Measurements from ENCODE around the gene NSMF.

The NSMF gene

DNA sequence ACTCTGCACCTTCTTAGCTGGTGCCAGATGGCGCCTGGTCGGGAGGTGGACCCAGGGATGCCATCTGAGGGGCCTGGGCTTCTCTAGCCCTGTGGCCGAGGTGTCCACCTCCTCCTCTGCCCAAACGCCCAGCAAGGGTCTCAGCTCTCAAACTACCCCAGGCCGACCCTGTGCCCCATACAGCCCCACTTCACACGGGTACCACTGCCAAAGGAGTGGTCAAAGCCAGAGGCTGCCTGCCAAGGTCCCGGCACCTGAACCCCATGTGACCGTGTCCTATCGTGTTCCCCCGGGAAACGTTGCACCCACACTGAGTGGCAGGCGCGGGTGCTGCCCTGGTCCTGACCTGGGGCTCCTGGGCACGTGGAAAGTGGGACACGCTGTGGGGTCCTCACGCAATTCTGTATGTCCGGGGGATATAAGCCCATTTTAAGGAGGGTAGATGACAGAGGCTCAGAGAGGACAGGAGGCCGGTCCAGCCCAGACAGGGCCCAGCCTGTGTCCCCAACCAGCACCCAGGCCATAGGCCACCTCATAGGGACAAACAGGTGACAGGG lies 19.9 kb downstream of the NSMF start:
- H3K27ac Mint-ChIP-seq, result no peak overlapping the region
- no peak overlapping the region for H3K4me3 Mint-ChIP-seq
- H3K36me3 Mint-ChIP-seq (ENCODE audit: low read depth), result no peaks in the 10 kb centered on the region
- H3K4me1 Mint-ChIP-seq (ENCODE audit: low read depth), result peaks cover 3% of the 10 kb centered on the region
- no peaks in the 10 kb centered on the region for H3K9me3 Mint-ChIP-seq
- peaks cover 17% of the 10 kb centered on the region for H3K27me3 Mint-ChIP-seq

DNA sequence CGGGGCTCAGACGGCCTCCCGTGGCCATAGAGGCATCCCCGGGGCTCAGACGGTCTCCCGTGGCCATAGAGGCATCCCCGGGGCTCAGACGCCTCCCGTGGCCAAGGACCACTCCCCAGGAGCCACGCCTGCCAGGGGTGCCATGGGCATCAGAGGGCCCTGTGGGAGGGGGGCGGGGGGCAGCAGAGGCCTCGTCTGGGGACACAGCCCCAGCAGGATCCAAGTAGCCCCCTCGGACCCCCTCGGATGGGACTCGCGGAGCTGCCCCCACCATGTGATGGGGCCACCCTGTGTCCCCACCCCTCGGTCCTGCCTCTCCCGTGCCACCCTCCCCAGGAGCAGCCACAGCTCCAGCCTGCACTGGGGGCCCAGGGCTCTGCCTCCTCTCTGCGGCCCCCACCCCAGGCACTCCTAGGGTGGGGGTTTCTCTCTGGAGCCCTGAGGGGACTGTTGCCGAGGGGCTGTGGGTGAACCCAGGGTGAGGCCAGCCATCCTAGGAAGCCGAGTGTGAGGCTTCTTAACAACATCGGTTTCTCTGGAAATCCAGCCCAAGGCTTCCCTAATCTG lies 20.5 kb downstream of the NSMF start:
- no peak overlapping the region for H3K4me3 Mint-ChIP-seq
- peaks cover 3% of the 10 kb centered on the region for H3K4me1 Mint-ChIP-seq (ENCODE audit: low read depth)
- no peak overlapping the region for H3K27ac Mint-ChIP-seq
- peaks cover 16% of the 10 kb centered on the region for H3K27me3 Mint-ChIP-seq
- H3K36me3 Mint-ChIP-seq (ENCODE audit: low read depth), result no peaks in the 10 kb centered on the region
- H3K9me3 Mint-ChIP-seq, result no peaks in the 10 kb centered on the region

DNA sequence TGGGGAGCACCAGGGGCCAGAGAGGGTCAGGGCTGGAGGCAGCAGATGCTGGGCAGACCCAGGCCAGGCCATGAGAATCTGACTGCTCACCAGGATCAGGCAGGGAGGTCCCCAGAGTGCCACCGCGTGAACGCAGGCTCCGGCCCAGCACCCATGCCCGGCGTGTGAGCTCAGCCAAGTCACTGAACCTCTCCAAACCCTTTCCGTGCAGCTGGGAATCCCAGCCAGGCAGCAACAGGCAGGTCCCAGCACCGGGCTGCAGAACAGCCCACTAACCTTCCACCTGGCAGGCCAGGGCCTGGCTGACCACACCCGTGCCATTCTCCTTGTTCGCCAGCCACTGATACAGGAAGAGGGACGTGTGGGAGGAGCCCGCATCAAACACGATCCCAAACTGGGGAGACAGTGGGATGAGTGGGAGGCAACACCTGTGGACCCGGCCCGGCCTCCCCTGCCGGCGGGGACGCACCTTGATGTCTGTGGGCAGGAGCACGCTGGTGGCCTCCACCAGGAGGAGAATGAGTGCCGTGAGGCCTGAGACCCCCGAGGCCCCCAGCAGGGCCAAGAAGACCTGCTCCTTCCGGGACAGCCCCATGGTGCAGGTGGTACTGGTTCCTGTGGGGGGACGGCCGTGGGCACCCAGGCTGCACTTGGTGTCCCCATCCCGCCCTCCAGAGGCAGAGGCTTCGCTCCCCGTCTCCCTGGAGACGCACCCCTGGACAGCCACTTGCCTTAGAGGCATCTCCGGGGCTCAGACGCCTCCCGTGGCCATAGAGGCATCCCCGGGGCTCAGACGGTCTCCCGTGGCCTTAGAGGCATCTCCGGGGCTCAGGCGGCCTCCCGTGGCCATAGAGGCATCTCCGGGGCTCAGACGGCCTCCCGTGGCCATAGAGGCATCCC lies 21.2 kb downstream of the NSMF start:
- Mint-ChIP-seq H3K36me3 (ENCODE audit: low read depth) (no peaks in the 10 kb centered on the region), H3K27ac (no peak overlapping the region), H3K9me3 (no peaks in the 10 kb centered on the region), H3K27me3 (peaks cover 11% of the 10 kb centered on the region), H3K4me1 (ENCODE audit: low read depth) (peaks cover 3% of the 10 kb centered on the region), H3K4me3 (no peak overlapping the region)

DNA sequence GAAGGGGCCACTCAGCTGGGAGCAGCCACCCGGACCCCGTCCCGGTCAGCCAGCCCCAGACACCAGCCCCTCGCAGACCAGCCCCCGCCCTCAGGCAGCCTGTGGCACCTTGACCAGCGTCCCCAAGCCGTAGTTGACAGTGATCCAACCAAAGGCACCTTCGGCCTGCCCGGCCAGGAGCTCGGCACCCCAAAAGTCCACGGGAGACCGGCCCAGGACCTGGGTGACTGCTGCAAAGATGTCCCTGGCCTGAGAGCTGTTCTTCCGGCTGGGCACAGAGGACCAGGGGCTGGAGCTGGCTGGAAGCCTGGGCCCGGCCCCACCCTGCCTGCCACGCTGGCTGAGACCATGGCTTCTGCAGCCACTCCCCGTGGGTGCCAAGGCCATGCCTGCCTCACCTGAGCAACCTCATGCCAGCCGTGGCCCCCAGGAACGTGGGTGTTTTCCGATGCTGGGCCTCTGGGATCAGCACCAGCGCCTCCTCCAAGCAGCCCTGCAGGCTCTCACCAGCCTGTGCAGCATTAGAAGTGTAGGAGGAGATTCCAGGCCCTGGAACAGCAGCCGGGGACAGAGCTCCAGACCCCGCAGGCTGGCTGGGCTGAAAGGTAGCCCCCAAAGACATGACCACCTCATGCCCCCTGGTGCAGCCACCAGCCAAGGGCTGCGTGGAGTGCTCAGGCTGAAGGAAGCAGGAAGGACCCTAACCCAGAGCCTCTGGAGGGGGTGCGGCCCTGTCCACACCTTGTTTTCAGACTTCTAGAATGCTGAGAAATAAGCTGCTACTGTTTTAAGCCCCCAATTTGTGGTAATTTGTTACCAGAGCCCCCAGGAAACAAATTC lies 22.2 kb downstream of the NSMF start:
- Mint-ChIP-seq H3K27me3 (peaks cover 3% of the 10 kb centered on the region), H3K4me3 (no peak overlapping the region), H3K36me3 (ENCODE audit: low read depth) (no peaks in the 10 kb centered on the region), H3K27ac (no peak overlapping the region), H3K9me3 (no peaks in the 10 kb centered on the region), H3K4me1 (ENCODE audit: low read depth) (peaks cover 2% of the 10 kb centered on the region)

DNA sequence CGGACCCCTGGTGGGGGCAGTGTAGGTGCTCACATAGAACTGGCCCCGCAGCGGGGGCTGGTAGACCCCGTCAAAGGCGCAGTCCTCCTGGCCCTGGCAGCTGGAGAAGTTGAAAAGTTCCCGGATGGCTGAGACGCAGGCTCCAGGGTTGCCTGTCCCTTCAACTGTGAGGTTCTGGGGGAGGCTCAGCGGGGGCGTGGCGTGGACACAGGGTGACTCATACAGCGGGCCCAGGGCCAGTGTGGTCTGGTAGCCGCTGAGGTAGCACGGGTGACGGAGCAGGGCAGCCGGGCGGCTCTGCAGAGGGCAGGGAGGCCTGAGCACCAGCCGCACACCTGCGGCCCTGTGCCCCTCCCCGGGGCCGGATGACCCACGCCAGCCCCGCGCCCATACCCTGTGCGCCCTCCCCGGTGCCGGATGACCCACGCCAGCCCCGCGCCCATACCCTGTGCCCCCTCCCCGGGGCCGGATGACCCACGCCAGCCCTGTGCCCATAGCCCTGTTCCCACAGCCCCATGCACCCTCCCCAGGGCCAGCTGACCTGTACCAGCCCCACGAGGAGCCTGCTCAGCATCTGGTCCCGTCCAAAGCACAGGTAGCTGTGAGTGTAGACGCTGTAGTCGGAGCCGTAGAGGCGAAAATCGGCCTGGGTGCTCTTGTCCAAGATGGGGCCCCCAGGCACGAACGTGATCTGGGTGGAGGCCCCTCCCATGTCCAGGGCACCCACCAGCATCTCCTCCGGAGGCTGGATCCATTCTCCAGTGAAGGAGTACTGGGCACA lies 23.0 kb downstream of the NSMF start:
- H3K4me1 Mint-ChIP-seq (ENCODE audit: low read depth), result no peaks in the 10 kb centered on the region
- H3K27me3 Mint-ChIP-seq, result no peaks in the 10 kb centered on the region
- H3K27ac Mint-ChIP-seq, result no peak overlapping the region
- no peaks in the 10 kb centered on the region for H3K36me3 Mint-ChIP-seq (ENCODE audit: low read depth)
- H3K4me3 Mint-ChIP-seq, result no peak overlapping the region
- no peaks in the 10 kb centered on the region for H3K9me3 Mint-ChIP-seq

DNA sequence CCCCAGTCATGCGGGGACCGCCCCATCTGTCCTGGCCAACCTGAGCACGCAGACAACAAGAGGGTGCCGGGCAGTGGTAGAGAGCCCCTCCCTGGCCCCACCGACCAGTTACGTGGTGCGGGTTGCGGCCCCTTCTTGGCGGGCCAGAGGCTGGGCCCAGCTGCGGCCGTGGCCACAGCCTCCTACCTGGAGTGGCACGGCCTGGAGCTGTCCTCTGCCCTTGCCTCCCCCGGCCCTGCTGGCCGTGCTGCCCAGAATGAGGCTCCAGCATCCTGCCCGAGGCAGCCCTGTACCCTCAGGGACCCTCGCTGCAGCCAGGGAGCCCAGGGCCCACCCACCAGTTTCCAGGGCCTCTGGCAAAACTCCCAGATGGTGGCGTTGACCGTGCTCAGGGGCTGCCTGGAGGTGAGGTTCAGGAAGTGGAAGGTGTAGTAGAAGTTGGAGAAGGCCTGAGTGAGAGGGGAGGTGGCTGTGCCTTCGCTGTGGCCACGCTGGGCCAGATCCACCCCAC lies 23.7 kb downstream of the NSMF start:
- Mint-ChIP-seq H3K27me3 (no peaks in the 10 kb centered on the region), H3K36me3 (ENCODE audit: low read depth) (no peaks in the 10 kb centered on the region), H3K4me3 (no peak overlapping the region), H3K27ac (no peak overlapping the region), H3K9me3 (no peaks in the 10 kb centered on the region), H3K4me1 (ENCODE audit: low read depth) (no peaks in the 10 kb centered on the region)

DNA sequence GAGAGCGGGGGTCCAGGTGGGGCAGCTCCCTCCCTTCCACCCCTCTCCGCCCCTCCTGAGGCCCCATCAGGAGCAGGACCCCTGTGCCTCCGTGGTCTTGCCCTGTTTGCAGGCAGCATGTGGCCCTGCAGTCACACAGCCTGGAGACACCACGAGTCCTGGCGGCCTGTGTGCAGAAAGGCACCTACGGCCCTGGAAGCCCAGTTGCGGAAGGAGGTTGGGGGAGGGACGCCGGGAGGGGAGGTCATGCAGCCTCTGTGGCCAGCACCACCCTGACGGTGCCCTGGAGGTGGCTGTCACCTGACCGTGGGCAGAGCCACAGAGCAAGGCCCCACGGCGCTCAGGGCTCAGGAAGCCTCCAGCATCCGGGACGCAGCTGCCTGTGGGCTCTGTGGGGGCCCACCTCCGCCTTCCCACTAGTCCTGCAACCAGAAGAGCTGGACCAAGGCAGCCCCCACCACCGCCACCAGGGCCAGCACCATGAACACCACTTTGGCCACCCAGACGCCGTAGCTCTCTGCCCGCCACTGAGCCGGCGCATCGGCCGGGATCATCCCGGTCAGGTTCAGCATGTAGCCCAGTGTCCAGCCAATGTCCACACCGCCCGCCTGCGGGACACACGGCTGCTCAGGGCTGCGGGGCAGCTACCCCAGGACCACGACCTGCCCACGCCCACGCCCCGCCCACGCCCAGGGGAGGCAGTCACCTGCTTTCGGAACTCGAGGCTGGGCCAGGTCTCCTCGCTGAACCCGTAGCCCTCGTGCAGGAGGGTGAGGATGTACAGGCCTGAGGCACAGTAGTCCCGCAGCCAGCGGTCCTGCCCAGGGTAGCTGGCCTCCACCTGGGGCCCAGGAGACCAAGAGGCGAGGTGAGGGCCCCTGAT lies 24.4 kb downstream of the NSMF start:
- Mint-ChIP-seq H3K36me3 (ENCODE audit: low read depth) (no peaks in the 10 kb centered on the region), H3K4me1 (ENCODE audit: low read depth) (no peaks in the 10 kb centered on the region), H3K27me3 (no peaks in the 10 kb centered on the region), H3K9me3 (no peaks in the 10 kb centered on the region), H3K4me3 (no peak overlapping the region), H3K27ac (no peak overlapping the region)

DNA sequence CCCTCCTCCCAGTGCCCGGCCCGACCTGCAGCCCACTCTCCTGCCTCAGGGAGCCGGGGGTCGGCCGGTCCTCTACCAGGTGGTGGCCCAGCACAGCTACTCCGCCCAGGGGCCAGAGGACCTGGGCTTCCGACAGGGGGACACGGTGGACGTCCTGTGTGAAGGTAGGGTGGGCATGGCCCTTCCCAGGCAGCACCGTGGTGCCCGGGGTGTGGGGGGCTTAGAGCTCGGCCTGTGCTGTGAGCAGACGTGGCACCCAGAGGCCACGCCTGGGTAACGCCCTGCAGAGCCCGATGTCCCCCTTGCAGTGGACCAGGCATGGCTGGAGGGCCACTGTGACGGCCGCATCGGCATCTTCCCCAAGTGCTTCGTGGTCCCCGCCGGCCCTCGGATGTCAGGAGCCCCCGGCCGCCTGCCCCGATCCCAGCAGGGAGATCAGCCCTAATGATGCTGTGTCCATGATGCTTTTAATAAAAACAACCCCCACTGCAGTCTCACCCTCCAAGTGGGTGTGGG lies 25.2 kb downstream of the NSMF start:
- H3K4me1 Mint-ChIP-seq (ENCODE audit: low read depth), result no peaks in the 10 kb centered on the region
- no peaks in the 10 kb centered on the region for H3K9me3 Mint-ChIP-seq
- no peaks in the 10 kb centered on the region for H3K36me3 Mint-ChIP-seq (ENCODE audit: low read depth)
- no peak overlapping the region for H3K4me3 Mint-ChIP-seq
- H3K27ac Mint-ChIP-seq, result no peak overlapping the region
- H3K27me3 Mint-ChIP-seq, result no peaks in the 10 kb centered on the region

DNA sequence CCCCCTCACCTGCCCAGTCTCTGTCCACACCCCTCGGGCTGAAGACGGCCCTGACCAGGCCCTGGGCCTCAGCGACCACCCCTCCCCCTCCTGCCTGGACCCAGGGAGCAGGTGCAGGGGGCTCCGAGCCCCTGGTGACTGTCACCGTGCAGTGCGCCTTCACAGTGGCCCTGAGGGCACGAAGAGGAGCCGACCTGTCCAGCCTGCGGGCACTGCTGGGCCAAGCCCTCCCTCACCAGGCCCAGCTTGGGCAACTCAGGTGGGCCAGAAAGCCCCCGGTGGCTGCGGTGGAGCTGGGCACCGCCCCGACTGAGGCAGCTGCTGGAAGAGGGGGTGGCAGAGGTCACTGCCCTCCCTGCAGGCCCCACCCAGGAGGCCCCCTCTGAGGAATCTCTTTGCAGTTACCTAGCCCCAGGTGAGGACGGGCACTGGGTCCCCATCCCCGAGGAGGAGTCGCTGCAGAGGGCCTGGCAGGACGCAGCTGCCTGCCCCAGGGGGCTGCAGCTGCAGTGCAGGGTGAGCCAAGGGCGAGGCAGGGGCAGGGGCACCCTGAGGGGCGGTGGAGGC lies 25.7 kb downstream of the NSMF start:
- H3K36me3 Mint-ChIP-seq (ENCODE audit: low read depth), result no peaks in the 10 kb centered on the region
- no peaks in the 10 kb centered on the region for H3K9me3 Mint-ChIP-seq
- no peak overlapping the region for H3K4me3 Mint-ChIP-seq
- H3K27me3 Mint-ChIP-seq, result no peaks in the 10 kb centered on the region
- no peak overlapping the region for H3K27ac Mint-ChIP-seq
- H3K4me1 Mint-ChIP-seq (ENCODE audit: low read depth), result no peaks in the 10 kb centered on the region

DNA sequence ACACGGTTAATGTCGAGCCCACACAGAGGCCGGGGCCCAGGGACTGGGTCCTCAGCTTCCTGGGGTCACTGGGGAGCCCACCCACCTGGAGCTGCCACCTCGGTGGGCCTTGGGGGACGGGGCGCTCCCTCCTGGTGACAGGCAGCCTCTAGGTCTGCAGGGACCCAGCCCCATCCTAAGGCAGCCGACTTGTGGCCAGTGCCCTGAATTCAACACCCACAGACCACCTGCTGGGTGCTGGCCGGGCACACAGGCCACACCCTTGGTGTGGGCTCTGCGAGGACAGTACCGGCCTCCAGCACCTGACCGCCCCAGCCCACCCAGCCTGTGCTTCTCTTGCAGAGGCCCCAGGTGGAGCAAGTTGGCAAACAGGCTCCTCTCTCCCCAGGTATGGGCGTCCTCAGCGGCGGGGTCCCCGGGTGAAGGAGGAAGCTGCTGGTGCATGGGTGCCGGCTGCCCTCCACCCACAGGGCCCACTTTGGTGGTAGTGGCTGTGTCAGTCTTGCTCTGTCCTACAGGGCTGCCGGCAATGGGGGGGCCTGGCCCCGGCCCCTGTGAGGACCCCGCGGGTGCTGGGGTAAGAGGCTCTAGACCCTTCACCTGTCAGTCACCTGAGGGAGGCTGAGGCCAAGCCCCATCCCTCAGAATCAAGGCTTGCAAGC lies 26.3 kb downstream of the NSMF start:
- Mint-ChIP-seq H3K36me3 (ENCODE audit: low read depth) (no peaks in the 10 kb centered on the region), H3K9me3 (no peaks in the 10 kb centered on the region), H3K27ac (no peak overlapping the region), H3K4me3 (no peak overlapping the region), H3K27me3 (no peaks in the 10 kb centered on the region), H3K4me1 (ENCODE audit: low read depth) (no peaks in the 10 kb centered on the region)

DNA sequence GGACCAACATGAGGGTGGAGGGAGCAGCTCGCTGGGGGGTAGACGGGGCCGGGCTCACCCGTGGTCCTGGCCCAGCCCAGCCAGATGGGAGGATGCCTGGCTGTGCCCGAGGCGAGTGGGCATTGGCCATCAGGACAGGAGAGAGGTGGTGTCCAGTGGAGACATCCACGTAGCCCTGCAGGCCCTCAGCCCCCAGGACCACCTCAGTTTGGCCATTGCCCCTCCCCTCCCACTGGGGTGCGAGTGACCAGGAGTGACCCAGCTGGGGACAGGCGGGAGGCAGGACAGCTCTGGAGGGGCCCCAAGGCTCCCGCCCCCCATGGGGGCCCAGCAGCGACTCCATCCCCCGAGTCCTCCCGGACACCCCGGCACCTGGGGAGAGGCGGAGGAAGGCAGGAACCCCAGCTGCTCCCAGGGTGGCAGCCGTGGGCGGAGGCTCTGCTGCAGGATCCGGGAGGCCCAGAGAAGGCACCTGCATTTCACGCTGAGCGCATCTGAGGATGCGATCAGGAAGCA lies 27.7 kb downstream of the NSMF start:
- no peaks in the 10 kb centered on the region for H3K4me1 Mint-ChIP-seq (ENCODE audit: low read depth)
- no peaks in the 10 kb centered on the region for H3K9me3 Mint-ChIP-seq
- H3K27me3 Mint-ChIP-seq, result no peaks in the 10 kb centered on the region
- no peak overlapping the region for H3K4me3 Mint-ChIP-seq
- H3K36me3 Mint-ChIP-seq (ENCODE audit: low read depth), result no peaks in the 10 kb centered on the region
- no peak overlapping the region for H3K27ac Mint-ChIP-seq

DNA sequence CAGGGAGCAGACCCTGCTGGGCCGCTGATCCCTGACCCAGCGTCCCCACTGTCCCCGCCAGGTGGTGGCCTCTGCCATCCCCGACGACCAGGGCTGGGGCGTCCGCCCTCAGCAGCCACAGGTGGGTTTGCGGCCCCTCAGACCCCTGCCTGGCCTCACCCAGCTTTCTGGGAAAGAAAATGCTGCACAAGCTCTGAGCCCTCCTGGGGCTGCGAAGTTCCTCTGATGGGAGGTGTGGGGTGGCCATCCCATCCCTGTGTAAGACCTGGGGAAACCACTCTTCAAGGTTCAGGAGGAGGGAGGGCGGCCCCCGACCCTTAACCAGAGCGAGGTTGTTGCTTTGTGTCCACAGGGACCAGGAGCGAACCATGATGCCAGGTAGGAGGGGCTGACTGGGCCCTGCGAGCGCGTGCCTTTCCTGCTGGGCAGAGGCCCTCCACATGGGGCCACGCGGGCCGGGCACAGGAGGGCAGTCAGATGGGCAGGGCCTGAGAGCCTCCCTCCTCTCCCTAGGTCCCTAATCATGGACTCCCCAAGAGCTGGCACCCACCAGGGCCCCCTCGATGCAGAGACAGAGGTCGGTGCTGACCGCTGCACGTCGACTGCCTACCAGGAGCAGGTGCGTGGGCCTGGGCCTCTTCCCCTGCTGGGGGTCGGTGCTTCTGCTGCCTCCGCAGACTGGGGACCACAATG lies 28.3 kb downstream of the NSMF start:
- Mint-ChIP-seq H3K27ac (no peak overlapping the region), H3K4me1 (ENCODE audit: low read depth) (no peaks in the 10 kb centered on the region), H3K36me3 (ENCODE audit: low read depth) (no peaks in the 10 kb centered on the region), H3K4me3 (no peak overlapping the region), H3K27me3 (no peaks in the 10 kb centered on the region), H3K9me3 (no peaks in the 10 kb centered on the region)
